Astrocyte of the cerebellum (primary cell): ENCODE measurements around the gene CETP.

Experiments used
- DNase-seq: peaks from one replicate; pipeline ENCODE4 v3.0.0-alpha.2; 2011; ENCODE audit warnings: low read depth
- H3K4me3 ChIP-seq: 2 replicates; pipeline ENCODE4 v1.5.1; 2011; ENCODE audit warnings: mild to moderate bottlenecking, low read depth, low read length, moderate library complexity
- in situ Hi-C: cut with HindIII; loops from 2 replicates; pipeline ENCODE4 v1.10.0; 2017; ENCODE audit warnings: low sequenced_read_pairs
- TF ChIP-seq, protein P1 (sequence below): IDR thresholded peaks from 2 replicates; pipeline ENCODE4 v1.5.1; 2012; ENCODE audit warnings: low read length, low read depth, moderate library complexity, mild to moderate bottlenecking; ENCODE audit errors: missing control alignments

CETP gene

GRCh38 chr16:56981729-56982271 is 20.1 kb downstream of the CETP start:
- TF ChIP-seq, protein P1, sequence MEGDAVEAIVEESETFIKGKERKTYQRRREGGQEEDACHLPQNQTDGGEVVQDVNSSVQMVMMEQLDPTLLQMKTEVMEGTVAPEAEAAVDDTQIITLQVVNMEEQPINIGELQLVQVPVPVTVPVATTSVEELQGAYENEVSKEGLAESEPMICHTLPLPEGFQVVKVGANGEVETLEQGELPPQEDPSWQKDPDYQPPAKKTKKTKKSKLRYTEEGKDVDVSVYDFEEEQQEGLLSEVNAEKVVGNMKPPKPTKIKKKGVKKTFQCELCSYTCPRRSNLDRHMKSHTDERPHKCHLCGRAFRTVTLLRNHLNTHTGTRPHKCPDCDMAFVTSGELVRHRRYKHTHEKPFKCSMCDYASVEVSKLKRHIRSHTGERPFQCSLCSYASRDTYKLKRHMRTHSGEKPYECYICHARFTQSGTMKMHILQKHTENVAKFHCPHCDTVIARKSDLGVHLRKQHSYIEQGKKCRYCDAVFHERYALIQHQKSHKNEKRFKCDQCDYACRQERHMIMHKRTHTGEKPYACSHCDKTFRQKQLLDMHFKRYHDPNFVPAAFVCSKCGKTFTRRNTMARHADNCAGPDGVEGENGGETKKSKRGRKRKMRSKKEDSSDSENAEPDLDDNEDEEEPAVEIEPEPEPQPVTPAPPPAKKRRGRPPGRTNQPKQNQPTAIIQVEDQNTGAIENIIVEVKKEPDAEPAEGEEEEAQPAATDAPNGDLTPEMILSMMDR: no peak
- in situ Hi-C loops: no loop called here
- H3K4me3 ChIP-seq: no peak overlapping the region
- DNase-seq: no peak

- in situ Hi-C loops: no loop called here
- H3K4me3 ChIP-seq: no peak overlapping the region
- no peak for DNase-seq
- TF ChIP-seq, protein P1: no peak
These were observed 20.9 kb downstream of the CETP start for GRCh38 chr16:56982695-56983094.

- TF ChIP-seq, protein P1: no peak
- H3K4me3 ChIP-seq: no peak overlapping the region
- in situ Hi-C loops: no loop called here
- no peak for DNase-seq
These were observed 21.5 kb downstream of the CETP start for GRCh38 chr16:56983211-56983751.

DNA sequence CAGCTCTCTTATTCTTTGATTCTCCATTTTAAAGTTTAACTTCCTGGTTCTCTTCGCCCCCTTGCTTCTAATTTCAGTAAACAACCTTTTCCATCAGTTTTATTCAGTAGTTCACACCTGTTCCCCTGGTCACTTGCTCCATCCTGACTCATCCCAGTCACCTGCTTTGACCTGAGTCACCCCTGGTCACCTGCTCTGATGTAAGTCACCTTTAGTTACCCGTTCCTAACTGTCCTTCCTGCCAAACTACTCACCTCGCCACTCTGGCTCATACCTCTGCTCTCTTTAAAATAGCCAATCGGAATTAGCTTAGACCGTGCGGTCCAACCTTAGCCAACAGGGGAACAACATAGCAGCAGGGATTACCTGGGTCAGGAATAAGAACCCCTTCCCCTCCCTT is 22.9 kb downstream of the CETP start:
- TF ChIP-seq, protein P1: no peak
- no peak overlapping the region for H3K4me3 ChIP-seq
- in situ Hi-C loops: no loop called here
- DNase-seq: no peak

- in situ Hi-C loops: no loop called here
- DNase-seq: peak; percentile 35
- TF ChIP-seq, protein P1: no peak
These were observed 23.7 kb downstream of the CETP start for GRCh38 chr16:56985288-56985961.

DNA sequence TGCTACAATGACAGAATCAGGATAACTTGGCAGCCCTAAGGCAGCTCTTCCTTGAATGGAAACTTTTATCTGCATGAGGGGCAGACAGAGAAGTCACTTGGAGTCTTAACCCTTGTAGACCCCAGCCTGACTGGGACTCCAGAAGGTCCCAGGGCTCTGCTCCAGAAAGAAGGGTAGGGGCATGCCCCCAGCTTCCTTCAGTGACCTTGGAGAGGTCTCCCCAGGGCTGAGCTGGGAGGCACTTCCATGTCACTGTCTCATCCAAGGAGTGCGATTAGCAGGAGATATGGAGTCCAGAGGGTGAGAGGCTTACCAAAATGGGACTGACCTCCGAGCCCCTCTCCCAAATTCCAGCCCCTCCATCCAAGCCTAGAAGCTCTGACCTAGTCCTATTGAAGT is 24.2 kb downstream of the CETP start:
- in situ Hi-C loops: no loop called here
- no peak overlapping the region for H3K4me3 ChIP-seq
- DNase-seq: no peak
- TF ChIP-seq, protein P1: no peak

More at GRCh38 chr16:56985288-56985961, 23.7 kb downstream of the CETP start:
- no peak overlapping the region for H3K4me3 ChIP-seq
